Mesothelial cell of epicardium (in vitro differentiated cells): ENCODE measurements around the gene SULT4A1. TPM values are rescaled to one million over a fixed set of nuclear protein-coding genes. Genes with fewer than 3 reads are reported as not detected.

Experiments used
- DNase-seq, 2 experiments: peaks; one replicate each; pipeline ENCODE4 v3.0.0; 2021; ENCODE audit warnings: low spot score in 2 of 2; ENCODE audit not compliant: unreplicated experiment in 2 of 2
- H3K27ac Mint-ChIP-seq: 2 replicates; pipeline ENCODE4 v1.8.0; 2021; ENCODE audit warnings: mixed read lengths
- H3K27me3 Mint-ChIP-seq: 2 replicates; pipeline ENCODE4 v1.8.0; 2021; ENCODE audit warnings: low read depth, mixed read lengths
- H3K36me3 Mint-ChIP-seq: 2 replicates; pipeline ENCODE4 v1.8.0; 2021; ENCODE audit warnings: mixed read lengths
- H3K4me1 Mint-ChIP-seq: 2 replicates; pipeline ENCODE4 v1.8.0; 2021; ENCODE audit warnings: mixed read lengths
- H3K4me3 Mint-ChIP-seq: 2 replicates; pipeline ENCODE4 v1.8.0; 2021; ENCODE audit warnings: mild to moderate bottlenecking, moderate library complexity, mixed read lengths
- H3K9me3 Mint-ChIP-seq: 2 replicates; pipeline ENCODE4 v1.8.0; 2021; ENCODE audit warnings: mixed read lengths
- CTCF ChIP-seq: fragments of 200-600 bp; sonication (generic); IDR thresholded peaks from one replicate; pipeline ENCODE4 v1.5.0; 2021; ENCODE audit warnings: antibody characterized with exemption; ENCODE audit not compliant: unreplicated experiment
- total RNA-seq: library from RNA; stranded (reverse); gene quantifications from 3 replicates; pipeline ENCODE4 v1.2.1, GENCODE V29; 2021

The SULT4A1 gene
- total RNA-seq, 1 donor from 2014 or later: 7.1 TPM

- Mint-ChIP-seq H3K27ac (no peak overlapping the region), H3K4me1 (peaks cover 30% of the 10 kb centered on the region), H3K27me3 (peaks cover 5% of the 10 kb centered on the region), H3K36me3 (no peaks in the 10 kb centered on the region), H3K9me3 (no peaks in the 10 kb centered on the region), H3K4me3 (no peak overlapping the region)
- no peak for TF ChIP-seq CTCF
- peak in 1 of 2 experiments; percentile 1 for DNase-seq
These were observed 36.7 kb downstream of the SULT4A1 start for GRCh38 chr22:43825651-43826050.

- Mint-ChIP-seq H3K4me3 (no peak overlapping the region), H3K4me1 (peaks cover 26% of the 10 kb centered on the region), H3K9me3 (no peaks in the 10 kb centered on the region), H3K36me3 (no peaks in the 10 kb centered on the region), H3K27ac (no peak overlapping the region), H3K27me3 (peaks cover 5% of the 10 kb centered on the region)
- DNase-seq: peak in 1 of 2 experiments; percentile 30
- no peak for TF ChIP-seq CTCF
These were observed 37.4 kb downstream of the SULT4A1 start for GRCh38 chr22:43824724-43825420.

GRCh38 chr22:43823911-43824665 is 38.2 kb downstream of the SULT4A1 start:
- Mint-ChIP-seq H3K27ac (no peak overlapping the region), H3K4me1 (peaks cover 18% of the 10 kb centered on the region), H3K9me3 (no peaks in the 10 kb centered on the region), H3K4me3 (no peak overlapping the region), H3K27me3 (peaks cover 5% of the 10 kb centered on the region), H3K36me3 (no peaks in the 10 kb centered on the region)
- peak in 1 of 2 experiments; percentile 9 for DNase-seq
- TF ChIP-seq CTCF: no peak

GRCh38 chr22:43823353-43823908 is 38.9 kb downstream of the SULT4A1 start:
- Mint-ChIP-seq H3K36me3 (no peaks in the 10 kb centered on the region), H3K27me3 (peaks cover 5% of the 10 kb centered on the region), H3K4me1 (peaks cover 14% of the 10 kb centered on the region), H3K27ac (no peak overlapping the region), H3K4me3 (no peak overlapping the region), H3K9me3 (no peaks in the 10 kb centered on the region)
- peak in 1 of 2 experiments; percentile 27 for DNase-seq
- TF ChIP-seq CTCF: no peak

GRCh38 chr22:43821606-43822425 is 40.5 kb downstream of the SULT4A1 start:
- DNase-seq: peak in 1 of 2 experiments; percentile 37
- H3K36me3 Mint-ChIP-seq: no peaks in the 10 kb centered on the region
- no peak for TF ChIP-seq CTCF
- no peak overlapping the region for H3K4me3 Mint-ChIP-seq
- H3K27me3 Mint-ChIP-seq: peaks cover 5% of the 10 kb centered on the region
- no peaks in the 10 kb centered on the region for H3K9me3 Mint-ChIP-seq
- peaks cover 6% of the 10 kb centered on the region for H3K4me1 Mint-ChIP-seq
- no peak overlapping the region for H3K27ac Mint-ChIP-seq
